ENCODE data around the gene TCN2.
A peak's percentile ranks its signal among the peaks of the same experiment; 100 is the strongest.
"Not testable (repeated sequence)": the region's sequence is repeated elsewhere in the genome, so short reads cannot be mapped to it uniquely, and the experiment has no call there.

Gene TCN2

DNA sequence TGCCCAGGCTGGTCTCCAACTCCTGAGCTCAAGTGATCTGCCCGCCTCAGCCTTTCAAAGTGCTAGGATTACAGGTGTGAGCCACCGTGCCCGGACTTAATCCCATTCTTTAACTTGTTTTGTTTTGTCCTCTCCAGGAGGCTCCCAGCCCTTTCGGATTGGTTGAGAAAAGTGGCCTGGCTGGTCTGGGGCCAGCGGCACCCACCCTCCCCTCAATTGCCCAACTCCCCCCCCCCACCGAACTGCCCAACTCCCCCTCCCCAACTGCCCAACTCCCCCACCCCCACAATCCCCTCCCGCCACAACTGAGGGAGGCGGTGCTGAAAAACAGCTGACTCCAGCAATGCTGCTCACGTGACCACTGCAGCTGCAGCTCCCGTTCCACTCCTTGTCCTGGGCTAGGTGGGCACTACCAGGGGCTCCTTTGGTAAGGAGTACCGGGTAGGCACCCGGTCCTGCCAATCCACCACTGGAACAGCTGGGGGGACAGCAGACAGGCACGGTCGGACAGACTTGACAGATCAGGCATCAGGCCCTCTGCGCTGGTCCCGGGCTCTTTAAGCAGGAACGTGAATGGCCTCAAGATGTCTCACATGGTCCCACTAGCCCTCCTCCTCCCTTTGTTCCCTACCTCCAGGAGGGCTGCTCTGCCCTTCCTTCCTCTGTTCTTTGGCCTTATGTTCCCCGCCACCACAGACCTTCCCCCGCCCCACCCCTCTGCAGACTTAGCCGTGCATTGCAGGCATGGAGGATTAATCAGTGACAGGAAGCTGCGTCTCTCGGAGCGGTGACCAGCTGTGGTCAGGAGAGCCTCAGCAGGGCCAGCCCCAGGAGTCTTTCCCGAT lies at the start of gene TCN2:
TCN2 (plus strand) TSS at position 720 of the 845 bp plus-strand sequence. CDS start 158 bp downstream, outside the sequence.
- DNase-seq = peak; percentile 59

DNA sequence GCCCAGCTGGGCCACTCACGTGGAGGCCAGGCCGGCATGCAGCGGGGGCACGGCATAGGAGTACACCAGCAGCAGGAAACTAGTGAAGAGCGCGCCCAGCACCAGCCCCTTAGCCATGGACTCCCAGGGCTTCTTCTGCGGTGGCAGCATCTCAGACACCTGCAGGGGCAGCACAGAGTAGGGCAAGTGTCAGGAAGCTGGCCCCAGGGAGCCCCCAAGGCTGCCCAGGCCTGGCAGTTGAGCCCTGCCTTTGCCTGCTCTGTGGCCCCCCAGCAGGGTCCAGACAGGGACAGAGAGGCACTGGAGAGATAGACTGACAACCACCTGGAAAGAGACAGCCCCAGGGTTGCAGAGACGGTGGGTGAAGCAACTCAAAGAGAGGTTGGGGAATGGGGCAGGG lies 49.7 kb upstream of the TCN2 start:
- DNase-seq = no peak

DNA sequence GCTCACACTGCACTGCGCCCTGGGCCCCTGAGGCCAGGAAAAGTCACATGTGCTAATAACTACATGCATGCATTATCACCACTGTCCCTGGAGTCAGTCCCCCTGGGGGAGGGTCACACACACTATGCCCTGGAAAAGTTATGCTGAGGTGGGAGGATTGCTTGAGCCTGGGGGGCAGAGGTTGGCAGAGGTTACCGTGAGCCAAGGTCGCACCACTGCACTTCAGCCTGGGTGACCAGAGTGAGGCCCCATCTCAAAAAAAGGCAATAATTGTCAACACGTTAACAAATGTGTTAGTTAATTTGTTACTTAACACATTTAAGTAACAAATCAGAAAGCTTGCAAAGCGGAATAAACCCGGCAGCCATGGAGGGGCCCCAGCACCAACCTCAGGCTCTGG lies 47.1 kb upstream of the TCN2 start:
- no peak for DNase-seq

DNA sequence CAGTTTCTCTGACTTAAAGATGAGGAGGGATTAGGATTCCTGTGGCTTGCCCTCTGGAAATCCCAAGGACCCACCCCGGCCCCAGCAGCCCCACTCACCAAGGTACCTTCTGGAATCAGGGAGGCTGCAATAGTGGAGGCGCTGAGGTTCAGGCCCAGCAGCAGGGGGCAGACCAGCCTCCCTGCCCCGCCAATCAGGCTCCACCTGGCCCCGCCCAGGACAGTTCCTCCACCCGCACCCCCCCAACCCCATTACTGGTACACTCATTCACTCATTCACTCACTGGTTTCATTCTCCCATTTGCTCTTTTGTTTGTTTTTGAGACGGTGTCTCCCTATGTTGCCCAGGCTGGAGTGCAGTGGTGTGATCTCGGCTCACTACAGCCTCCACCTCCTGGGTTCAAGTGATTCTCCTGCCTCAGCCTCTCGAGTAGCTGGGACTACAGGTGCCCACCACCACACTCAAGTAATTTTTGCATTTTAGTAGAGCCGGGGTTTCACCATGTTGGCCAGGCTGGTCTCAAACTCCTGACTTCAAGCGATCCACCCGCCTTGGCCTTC lies 46.3 kb upstream of the TCN2 start:
- not testable (repeated sequence) for DNase-seq

DNA sequence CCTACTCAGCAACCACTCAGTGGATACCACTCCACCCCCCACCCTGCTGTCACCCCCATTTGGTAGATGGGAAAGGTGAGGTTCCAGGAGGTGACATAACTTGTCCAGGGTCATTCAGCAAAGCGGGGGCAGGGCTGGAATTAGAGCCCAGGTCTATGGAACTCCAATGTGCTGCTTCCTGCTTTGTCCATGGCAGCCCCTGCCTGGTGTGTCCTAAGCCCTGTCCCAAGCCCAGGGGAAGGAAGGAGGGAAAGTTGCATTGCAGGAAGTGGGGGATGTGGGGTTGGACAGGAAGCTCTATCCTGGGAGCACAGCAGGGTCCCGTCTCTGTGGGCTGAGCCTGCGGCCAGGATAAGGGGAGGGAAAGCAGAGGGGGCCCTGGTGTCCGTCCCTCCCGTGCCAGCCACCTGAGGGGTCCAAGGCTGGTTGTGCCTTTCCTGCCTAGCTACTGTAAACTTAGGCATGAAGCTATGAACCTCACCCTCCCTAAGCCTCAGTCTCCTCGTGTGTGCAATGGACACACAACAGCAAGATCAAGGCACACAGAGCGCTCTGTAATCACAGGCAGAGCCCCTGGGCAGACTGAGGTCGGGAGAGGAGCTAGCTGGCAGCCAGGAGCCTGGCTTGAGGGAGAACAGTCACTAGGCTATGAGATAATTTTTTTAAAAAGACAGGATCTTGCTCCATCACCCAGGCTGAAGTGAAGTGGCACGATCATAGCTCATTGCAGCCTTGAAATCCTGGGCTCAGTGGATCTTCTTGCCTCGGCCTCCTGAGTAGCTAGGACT lies 45.4 kb upstream of the TCN2 start:
- no peak for DNase-seq

DNA sequence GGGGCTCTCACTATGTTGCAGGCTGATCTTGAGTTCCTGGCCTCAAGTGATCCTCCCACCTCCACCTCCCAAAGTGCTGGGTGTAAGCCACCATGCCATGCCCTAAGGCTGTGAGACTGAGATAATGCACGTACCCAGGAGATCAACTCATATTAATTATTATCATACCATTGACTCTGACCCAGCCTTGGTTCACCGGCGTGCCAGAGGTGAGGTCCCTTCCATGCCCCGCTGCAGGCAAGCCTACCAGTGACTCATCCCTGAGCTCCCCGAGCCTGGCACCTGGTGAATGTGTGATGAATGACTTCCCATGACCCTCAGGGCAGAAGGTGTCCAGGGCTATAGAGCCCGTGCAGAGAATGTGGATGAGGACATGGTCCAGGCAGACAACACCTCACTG lies 44.6 kb upstream of the TCN2 start:
- no peak for DNase-seq

DNA sequence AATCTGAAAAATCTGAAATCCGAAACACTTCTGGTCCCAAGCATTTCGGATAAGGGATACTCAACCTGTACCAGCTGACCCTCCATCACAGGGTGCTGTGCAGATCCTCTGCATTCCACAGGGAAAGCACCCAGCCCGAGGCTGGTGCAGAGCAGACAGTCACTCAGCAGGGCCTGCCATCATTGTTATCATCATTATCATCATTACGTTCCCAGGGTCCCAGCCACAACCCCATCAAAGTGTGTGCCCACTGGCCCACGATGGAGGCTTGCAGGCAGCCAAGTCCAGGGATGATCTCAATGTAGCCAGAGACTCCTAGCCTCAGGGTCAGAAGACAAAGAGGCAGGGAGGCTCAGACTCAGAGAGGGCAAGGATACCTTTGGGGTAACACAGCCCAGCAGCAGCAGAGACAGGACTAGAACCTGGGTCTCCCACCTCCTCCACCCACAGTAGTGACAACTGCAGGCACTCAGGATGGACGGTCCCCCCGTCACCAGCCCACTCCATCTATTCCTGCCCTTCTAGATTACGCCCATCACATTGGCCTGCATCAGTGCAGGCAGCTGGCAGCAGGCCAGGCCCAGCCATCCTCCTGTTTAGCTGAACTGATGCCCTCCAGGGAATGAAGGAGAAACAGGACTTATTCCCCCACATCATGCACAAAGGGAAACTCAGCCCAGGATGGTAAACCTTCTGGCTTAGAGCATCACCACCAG lies 42.8 kb upstream of the TCN2 start:
- DNase-seq = no peak

DNA sequence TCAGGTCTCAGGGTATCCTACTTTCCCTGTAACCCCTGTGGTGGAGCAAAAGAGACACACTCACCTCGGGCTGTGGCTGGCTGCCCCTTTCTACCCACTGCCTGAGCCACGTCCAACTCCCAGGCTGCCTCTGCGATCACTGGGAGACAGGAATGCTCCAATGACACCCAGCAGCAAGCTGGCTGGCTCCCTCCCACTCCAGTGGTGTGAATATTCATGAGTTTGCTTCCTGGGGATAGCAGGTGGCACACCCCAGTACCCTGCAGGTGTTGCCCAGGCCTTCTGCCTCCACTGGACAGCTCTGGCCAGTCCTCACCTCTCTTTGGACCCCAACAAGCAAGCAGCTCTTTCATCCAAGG lies 42.2 kb upstream of the TCN2 start:
- DNase-seq = no peak

DNA sequence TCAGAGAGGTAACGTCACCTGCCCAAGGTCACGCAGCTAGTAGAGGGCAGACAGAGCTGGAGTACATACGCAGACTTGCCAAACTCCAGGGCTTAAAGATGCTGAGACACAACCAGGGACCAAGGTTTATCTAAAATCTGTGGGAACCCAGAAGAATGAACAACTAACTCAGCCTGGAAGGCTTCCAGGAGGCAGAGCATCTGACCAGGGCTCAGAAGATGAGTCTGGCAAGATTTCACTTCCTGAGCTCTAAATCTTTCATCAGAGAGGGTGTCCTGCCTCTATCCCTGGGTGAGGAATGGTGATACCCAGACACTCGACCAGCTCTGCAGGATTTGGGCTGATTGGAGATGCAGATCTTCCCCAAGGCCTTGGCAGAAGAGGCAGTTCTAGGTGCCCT lies 41.6 kb upstream of the TCN2 start:
- DNase-seq = no peak

DNA sequence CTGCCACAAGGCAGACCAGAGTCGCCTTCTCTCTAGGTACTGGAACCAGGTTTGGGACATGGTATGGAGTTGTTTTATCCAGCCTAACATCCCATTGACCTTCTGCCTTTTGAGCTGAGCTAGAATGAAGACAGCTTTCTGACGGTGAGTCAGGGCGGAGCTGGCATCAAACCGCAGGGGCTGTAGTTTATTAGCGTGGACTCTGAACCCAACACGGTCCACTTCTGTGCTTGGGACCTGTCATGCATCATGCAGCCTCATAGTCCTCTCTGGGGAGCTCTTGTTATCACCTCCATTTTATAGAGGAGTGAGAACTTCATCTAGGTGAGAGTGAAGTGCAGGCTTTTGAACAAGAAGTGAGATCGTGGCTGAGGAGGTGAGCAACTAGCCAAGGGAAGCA lies 40.8 kb upstream of the TCN2 start:
- DNase-seq = no peak

DNA sequence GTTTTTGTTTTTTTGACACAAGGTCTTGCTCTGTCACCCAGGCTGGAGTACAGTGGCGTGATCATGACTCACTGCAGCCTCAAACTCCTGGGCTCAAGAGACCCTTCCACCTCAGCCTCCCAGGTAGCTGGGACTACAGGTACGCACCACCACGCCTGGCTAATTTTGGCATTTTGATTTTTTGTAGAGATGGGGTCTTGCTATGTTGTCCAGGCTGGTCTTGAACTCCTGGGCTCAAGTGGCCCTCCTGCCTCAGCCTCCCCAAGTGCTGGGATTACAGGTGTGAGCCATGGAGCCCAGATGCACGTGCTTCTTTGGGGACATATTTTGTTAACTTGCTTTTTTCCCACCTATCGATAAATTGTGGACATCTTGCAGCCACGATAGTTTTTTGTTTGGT lies 39.7 kb upstream of the TCN2 start:
- DNase-seq = not testable (repeated sequence)

DNA sequence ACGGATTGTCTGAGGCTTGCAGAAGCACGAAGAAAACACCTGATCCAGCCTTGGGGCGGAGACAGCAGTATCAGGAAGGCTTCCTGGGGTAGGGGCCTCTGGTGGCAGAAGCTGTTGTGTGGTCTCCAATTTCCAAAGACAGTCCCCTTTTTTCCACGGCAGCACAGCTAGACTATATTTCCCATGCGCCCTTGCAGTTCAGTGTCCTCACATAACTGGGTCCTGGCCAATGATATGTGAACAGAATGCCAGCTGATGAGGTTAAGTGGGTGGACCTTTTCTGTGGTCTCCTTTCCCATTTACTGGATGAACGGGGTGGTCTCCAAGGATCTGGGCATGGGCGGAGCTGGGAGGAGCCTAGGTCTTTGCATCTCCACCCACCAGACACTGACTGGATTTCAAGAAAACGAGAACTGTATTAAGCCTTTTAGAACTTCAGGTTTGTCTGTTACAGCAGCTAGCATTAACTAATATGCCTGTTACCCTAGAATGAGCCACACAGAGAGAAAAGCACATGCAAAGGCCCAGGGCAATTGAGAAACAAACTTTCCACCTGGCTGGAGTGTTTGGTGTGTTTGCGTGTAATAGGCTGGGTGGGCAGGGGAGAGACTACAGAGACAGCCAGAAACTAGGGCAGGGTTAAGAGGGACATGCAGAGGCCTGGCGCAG lies 38.7 kb upstream of the TCN2 start:
- no peak for DNase-seq

DNA sequence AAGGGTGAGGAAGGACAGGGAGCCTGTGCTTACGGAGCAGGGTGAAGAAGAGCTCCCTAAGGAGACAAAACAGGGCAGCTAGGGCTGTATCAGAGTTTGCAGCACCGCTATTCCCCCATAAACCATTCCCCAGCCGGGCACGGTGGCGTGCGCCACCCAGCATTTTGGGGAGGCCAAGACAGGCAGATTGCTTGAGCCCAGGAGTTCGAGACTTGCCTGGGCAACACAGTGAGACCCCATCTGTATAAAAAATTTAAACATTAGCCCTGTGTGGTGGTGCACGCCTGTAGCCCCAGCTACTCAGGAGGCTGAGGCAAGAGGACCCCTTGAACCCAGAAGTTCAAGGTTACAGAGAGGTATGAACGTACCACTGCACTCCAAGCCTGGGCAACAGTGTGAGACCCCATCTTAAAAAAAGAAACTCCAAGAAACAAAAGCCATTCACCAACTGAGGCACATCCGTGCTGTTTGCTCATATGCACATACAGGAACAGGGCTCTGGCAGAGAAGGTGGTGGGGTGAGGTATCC lies 37.2 kb upstream of the TCN2 start:
- DNase-seq = no peak

DNA sequence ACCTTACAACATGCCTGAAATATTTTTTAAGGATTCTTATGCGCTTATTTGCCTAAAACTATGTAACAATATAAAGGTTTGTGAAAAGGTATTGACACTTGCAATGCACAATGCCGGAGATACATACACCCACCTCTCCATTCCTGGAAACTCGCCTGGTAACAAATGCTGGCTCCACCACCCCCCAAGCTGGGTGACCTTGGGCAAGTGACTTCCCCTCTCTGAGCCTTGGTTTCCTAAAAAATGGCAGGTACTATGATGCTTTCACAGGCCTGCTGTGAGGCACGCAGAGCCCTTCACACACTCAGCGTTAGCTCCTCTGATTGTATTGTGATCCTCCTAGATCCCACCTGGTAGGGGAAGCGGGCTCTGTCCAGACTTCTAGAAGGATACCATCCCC lies 34.8 kb upstream of the TCN2 start:
- no peak for DNase-seq

DNA sequence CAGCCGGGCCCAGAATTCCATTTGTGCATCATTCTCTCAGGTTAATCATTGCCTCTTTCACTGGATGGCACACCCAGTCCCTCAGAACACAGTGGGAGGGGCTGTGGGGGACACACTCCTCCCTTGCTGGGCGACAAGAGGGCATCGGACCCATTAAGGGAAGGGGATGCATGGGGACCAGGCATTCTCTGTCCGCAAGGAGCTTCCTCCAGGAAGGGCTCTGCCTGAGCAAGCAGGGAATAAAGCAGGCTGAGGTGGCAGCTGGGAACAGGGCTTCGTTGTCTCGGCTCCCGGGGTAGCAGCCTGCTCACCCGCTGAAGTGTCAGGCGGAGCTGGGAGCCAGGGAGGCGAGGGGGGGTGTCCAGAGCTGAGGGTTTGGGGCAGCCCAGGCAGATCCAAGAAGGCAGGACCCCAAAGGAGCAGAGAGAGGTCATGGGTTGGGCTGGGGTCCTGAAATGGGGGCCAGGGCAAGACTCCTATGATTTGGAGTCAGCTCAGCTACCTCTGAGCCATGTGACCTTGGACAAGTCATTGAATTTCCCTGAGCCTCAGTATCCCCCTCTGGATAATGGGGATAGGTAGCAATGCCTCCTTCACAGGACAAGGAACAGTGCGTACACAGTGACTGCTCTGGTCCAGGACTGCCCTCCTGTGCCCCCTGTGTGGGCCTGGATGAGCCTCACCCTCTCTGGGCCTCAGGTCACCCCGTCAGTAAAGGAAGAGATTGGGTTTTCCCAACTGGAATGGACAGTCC lies 34.0 kb upstream of the TCN2 start:
- no peak for DNase-seq

DNA sequence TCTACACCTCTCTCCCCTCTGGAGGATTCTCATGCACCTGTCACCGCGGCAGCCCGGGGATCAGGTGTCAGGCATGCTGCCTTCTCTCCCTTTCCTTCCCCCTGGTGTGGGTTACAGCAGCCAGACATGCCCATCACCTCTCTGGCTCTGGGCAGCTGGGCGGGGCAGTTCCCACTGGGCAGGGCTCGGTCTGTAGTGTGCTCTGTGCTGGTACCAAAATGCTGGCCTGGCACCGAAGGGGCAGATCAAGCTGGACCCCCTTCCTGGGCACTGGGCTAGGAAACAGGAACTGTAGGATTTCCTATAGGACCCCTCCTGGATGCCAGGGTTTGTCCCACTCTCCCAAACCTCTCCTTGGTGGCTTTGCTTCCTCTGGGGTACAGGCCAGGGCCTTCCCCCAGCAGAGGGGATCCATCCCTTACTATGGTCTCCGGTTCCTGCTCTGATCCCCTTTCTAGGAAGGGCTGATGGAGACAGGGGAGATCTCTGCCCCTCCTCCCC lies 33.3 kb upstream of the TCN2 start:
- no peak for DNase-seq

DNA sequence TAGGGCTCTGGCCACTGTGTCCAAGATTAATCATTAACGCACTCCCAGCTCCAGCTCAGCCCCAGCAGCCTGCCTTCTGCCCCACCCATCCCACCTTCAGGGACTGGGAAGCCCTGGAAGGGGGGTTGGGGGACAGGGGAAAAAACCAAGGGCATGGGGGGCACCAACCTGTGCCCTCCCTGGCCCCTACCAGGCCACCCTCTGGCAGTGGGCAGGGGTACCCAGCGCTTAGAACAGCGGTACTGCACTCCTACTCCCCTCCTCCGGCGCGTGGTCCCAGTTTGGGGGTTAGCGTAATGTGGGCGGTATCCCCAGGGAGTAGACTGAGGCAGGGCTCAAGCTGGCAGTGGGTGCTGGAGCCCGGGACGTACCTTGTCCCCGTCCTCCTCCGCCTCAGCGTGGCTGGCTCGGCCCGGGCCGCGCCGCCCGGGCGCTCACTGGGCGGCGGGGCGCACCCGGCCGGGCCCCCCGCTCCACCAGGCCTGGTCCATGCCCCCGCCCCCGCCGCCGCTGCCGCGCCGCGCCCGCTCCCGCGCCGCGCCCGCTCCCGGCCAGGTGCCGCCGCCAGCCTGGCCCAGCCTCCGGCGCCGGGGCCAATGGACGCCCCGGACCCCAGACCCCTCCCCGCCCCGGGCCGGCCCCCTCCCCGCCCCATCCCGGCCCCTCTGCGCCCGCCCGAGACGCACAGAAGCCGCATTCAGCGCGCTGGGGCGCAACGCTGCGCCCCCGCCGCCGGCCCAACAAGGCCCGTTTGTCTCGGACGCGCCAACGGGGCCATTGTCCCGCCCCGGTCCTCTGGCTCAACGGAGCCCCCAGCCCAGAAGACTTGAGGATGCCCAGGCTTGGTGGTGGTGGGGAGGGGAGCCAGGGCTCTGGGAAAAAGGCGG lies 32.6 kb upstream of the TCN2 start, which contains the start of gene GAL3ST1:
GAL3ST1 (minus strand) TSS at position 571 of the 887 bp plus-strand sequence. CDS start 17,273 bp downstream, outside the sequence.
- DNase-seq = no peak

DNA sequence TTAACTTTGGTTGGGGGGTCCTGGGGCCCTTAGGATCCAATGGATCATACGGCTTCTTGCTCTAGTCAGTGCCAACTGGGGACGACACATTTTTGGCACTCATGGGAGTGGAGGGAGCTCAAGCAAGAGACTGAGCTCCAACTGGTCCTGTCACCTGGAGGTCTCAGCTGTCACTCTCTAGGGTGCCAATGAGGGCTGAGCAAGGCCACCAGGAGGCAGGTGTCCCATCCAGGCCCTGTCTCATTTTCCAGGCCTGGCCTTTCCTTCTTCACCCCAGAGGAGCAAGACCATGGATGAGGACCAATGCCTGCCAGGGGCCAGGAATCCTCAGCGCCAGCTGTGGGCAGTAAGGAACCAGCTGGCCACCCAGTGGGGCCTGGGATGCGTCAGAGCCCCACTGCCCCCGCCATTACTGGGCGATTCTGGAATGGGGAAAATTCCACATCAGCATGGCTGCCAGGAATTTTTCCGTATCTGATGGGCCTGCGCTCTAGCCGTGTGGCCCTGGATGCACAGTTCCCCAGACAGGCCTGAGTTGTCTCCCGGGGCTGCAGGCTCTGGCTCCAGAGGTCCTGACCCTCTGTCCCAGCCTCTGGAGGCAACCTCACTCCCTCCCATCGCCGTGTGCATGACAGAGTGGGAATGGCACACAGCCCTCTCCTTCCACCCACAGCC lies 31.8 kb upstream of the TCN2 start:
- peak; percentile 61 for DNase-seq

DNA sequence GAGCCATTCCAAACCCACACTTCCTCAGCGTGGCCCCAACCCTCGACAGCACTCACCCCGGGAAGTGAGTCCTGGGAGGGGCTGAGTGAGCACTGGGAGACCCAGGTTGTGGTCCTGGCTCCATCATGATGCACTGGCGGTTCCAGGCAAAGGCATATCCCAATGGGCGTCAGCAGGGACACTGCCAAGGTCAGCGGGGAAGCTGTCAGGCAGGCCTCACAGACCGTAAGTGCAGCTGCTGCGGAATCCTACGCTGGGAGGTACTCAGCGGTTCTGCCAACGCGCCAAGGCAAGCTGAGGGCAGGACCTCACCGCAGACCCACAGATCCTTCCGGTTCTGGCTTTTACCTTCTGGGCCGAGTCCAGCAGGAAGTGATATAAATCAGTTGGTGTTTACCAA lies 31.1 kb upstream of the TCN2 start:
- no peak for DNase-seq

DNA sequence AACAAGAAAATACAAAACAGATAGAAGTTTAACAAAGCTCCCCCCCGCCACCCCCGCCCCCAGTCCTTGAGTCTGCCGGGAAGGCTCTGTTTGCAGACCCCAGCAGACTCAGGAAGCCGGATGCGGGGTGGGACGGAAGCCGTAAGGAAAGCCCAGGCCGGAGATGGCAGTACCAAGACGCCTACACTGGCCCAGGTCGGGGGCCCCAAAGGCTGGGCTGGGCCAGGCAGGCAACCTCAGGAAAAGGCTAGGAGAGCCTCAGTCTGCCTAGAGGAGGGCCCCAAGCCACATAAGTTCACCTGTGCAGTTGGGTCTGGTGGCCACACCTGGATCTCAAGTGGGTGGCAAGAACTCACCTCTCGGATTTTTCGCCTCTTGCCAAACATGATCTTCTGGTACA lies 28.5 kb upstream of the TCN2 start:
- no peak for DNase-seq
